Renal cortex interstitium (tissue), 11 donors: ENCODE data around the gene PLCG2. TPM values are rescaled to one million over a fixed set of nuclear protein-coding genes. Genes with fewer than 3 reads are reported as not detected.
"Not testable (repeated sequence)": the region's sequence is repeated elsewhere in the genome, so short reads cannot be mapped to it uniquely, and the experiment has no call there.

Experiments used
- DNase-seq, 11 donors: peaks; one replicate each; pipeline ENCODE4 v3.0.0-alpha.2; 2013; ENCODE audit warnings: low read depth in 9 of 11, low spot score in 4 of 11; ENCODE audit errors: extremely low read depth in 1 of 11
- polyA plus RNA-seq, 3 donors: library from polyadenylated mRNA; unstranded; fragments of 120-200 nt; gene quantifications; one replicate each; pipeline ENCODE4 v1.2.1, GENCODE V29; 2013; ENCODE audit not compliant: insufficient read length in 3 of 3

PLCG2 gene
- polyA plus RNA-seq, 3 donors: 30.1 to 70.6 (median 33.5) TPM

- DNase-seq: peak in 3 of 11 donors; percentile 53 to 59 (median 55)
Measured at GRCh38 chr16:81745704-81746558, 33.2 kb upstream of the PLCG2 start.

- DNase-seq: no peak
Measured at GRCh38 chr16:81746566-81746965, 32.5 kb upstream of the PLCG2 start.

GRCh38 chr16:81748476-81749198 lies 30.5 kb upstream of the PLCG2 start:
- DNase-seq: no peak

DNA sequence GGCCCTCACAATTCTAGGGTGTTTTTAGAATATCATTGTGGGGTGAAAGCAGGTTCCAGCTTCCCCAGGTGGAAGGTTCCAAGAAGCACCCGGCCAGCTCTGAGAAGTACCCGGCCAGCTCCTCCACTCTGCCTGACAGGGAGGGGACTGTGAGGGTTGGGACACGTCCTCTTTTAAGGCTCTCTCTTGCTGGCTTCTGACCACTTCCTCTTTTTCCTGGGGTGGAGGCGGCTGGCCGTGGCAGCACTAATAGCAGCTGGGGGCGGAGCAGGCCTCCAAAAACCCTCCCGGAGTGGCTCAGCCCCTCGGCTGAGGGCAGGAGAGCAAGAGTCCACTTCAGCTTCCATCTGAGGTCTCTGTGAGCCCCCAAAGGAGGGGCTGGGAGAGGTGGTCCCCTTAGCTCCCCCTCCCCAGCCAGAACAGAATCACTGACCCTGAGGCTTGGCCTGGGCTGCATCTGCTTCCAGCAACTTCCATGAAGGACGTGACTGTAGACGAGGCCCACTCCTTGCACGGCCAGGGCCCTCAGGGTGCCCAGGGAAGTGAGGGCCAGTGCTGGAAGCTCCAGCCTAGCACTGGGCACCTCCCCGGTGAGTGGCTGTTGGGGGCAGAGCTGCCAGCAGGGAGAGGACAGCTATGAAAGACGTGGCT lies 26.7 kb upstream of the PLCG2 start:
- DNase-seq: no peak

DNA sequence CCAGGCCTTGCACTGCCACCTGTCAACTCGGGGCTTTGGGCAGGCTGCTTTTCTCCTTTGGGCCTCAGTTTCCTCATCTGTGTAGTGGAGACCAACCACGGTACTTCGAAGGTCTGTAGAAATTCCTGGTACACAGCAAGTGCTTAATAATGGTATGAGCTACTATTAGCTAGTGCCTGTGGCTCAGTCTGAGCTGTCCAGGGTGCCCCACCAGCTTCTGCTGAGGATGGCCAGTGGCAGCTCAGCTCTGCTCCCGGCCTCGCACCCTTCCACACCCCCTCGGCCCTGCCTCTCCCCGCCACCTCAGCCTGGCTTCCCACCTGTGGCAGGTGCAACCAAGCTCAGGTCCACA lies 26.2 kb upstream of the PLCG2 start:
- no peak for DNase-seq

GRCh38 chr16:81754858-81755257 lies 24.2 kb upstream of the PLCG2 start:
- no peak for DNase-seq

DNA sequence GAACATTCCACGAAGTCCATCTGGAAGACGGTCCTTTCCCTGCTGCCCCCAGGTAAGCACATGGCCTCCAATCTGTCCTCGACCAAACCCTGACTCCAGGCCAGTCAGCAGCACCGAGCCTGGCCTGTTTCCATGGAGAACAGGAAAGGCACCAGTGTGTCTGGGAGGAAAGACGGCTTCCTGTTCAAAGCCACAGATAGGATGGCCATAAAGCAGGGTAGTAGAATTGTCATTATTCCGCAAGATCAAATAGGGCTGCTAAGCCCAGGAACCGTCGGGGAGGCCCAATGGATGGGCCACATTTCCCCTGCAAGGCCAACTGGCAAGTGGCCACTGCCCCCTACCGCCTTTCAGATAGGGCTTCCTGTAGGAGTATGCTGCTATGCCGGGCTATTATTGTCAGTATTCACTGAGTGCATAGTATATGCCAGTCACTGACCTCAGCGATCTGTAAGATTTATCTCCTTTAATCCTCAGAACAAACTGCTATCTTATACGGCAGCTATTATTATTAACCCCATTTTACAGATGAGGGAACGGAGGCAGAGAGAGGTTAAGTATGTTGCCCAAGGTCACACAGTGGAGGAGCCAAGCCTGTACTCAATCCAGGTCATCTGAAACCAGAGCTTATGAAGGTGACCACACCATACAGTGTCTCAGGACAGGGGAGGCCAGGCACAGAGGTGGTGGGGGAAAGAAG lies 23.0 kb upstream of the PLCG2 start:
- DNase-seq: no peak

GRCh38 chr16:81756615-81757356 lies 22.3 kb upstream of the PLCG2 start:
- DNase-seq: no peak

DNA sequence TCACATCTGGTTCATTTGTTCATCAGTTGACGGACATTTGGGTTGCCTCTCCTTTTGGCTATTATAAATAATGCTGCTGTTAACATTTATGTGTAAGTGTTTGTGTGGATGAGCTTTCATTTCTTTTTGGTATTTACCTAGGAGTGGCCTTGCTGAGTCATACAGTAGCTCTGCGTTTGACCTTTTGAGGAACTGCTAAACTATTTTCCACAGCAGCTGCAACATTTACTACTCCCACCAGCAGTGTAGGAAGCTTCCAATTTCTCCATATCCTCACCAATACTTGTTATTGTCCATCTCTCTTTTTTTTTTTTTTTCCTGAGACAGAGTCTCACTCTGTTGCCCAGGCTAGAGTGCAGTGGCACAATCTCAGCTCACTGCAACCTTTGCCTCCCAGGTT lies 20.7 kb upstream of the PLCG2 start:
- no peak for DNase-seq

DNA sequence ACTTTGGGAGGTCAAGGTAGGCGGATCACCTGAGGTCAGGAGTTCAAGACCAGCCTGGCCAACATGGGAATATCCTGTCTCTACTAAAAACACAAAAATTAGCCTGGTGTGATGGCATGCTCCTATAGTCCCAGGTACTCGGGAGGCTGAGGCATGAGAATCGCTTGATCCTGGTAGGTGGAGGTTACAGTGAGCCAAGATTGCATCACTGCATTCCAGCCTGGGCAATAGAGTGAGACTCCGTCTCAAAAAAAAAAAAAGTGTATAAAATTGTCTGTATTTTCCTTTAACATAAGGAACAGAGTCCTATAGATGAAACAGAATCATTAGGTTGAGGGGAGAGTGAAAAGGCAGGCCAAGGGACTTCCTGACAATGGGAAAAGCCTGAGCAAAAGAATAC lies 16.8 kb upstream of the PLCG2 start:
- not testable (repeated sequence) for DNase-seq

- DNase-seq: no peak
Measured at GRCh38 chr16:81765111-81765919, 13.8 kb upstream of the PLCG2 start.

DNA sequence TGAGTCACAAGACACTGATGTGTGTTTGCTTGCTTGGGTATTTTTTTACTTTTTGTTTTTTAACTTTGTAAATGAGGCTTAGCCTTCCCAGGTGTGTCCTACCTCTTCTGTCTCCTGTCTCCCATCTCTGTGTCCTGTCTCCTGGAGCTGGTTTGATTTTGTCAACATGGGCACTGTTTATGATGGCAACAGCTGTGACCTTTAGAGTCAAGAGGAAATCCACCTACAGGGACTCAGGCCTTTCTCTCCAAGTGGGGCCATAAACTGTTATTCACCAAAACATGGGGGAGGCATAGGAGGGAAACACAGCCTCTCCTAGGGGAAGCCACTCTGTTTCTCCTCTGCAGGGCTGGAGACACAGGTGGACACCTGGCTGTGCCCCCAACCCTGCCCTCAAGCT lies 13.1 kb upstream of the PLCG2 start:
- no peak for DNase-seq

GRCh38 chr16:81767987-81768592 lies 11.0 kb upstream of the PLCG2 start:
- DNase-seq: no peak

GRCh38 chr16:81770008-81770407 lies 9.1 kb upstream of the PLCG2 start:
- DNase-seq: no peak

- DNase-seq: no peak
Measured at GRCh38 chr16:81774348-81774747, 4.7 kb upstream of the PLCG2 start.

DNA sequence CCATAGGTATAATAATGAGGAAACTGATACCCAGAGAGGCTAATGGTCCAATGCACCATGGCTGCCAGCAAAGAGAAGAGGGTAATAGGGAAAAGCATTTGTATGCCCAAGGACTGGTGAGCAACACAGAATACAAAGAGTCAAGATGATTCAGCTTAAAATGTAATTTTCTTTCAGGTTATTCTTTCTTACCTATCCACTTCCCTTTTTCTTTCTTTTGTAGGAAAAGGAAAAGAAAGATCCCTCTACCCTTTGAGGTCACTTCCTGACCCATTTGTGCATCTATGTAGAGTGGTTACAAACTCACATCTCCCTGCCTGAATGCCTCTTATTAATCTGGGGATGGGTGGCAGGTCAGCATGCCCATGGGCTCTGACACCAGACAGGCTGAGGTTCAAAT lies 3.5 kb upstream of the PLCG2 start:
- DNase-seq: no peak

DNA sequence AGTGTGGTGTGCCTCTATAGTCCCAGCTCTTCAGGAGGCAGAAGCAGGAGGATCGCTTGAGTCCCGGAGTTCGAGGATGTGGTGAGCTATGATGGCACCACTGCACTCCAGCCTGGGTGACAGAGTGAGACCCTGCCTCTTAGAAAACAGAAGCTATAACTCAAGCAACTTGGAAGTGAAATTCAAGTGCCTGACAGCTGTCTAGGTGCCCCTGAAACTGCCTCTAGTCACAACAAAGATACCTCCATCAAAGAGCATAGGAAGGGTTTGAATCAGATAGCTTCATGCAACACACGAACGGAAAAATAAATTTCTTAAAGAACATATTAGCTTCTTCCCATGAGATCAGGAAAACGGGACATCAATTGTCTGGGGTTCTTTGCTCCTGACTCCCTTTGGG lies 860 bp upstream of the PLCG2 start:
- no peak for DNase-seq
